Middle frontal gyrus (tissue), 1 donor: ENCODE measurements around the gene GEMIN7.

ENCODE experiments used
- DNase-seq: peaks from one replicate; pipeline ENCODE4 v3.0.0-alpha.2; 2015; ENCODE audit warnings: low spot score; ENCODE audit errors: extremely low spot score

GEMIN7 gene

GRCh38 chr19:45086480-45086879, 7.4 kb downstream of the GEMIN7 start:
- no peak for DNase-seq

GRCh38 chr19:45087531-45087930, 8.5 kb downstream of the GEMIN7 start:
- no peak for DNase-seq

DNA sequence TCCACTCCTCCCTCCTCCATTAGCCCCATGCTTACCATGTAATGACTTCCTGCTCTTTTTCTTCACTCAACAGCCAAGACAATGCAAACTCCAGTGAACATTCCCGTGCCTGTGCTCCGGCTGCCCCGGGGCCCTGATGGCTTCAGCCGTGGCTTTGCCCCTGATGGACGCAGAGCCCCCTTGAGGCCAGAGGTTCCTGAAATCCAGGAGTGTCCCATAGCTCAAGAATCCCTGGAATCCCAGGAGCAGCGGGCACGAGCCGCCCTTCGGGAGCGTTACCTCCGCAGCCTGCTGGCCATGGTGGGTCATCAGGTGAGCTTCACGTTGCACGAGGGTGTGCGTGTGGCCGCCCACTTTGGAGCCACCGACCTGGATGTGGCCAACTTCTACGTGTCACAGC, 11.0 kb downstream of the GEMIN7 start:
- DNase-seq, result no peak

DNA sequence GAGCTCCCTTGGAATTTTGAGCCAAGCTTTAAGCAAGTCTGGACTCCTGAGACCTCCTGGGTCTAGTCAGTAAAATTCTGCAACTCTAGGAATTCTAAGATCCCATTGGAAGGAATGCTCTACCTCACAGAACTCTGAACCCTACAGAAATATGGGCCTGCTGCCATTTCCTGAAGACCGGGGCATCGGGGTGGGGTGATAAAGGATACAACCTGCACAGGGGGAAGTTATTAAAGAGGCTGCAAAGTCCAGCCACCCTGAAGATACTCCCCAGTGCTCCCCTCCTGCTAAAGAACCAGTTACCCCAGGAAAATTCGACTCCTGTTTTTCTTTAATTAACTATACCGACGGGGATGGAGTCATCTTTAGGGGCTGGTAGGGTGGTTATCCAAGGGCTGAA, 11.5 kb downstream of the GEMIN7 start:
- no peak for DNase-seq

DNA sequence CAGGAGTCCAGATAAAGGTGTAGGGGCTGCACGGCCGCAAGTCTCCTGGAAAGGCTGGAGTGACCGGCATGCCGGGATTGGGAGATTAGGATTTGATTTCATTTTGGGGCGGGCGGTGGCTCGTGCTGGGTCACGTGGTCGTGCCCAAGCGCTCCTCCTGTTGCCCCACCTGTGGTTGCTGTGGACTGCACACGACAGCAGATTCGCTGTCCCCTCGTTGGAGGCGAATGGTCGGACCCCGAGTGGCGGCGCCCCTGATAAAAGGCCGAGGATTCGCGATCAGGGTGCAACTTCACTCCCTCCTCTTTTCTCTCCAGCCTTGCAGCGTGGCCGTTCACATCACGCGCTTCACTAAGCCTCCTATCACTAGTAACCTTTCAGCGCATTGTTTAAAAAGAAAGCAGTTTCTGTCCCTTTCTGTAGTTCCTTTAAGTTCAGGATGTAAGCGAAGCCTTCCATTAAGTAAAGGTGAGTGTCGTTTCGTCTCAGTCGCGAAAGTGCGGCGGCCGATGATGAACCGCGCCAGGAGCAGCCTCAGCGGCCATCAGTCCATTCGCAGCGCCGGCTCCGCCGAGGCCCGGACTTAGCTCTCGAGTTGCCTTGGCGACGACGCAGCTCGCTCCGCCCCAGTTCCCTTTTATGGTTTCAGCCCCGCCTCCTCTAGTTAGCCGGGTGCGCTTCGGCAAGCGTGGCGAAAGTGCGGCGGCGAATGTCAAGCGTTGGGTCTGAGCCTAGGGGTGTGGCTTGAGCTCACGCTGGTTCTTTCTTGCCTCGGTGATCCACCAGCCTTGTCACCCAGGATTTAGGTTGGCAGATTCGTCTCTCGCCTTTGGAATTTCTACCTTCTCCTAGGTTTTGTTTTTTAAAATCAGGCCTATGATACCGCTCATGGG, 12.2 kb downstream of the GEMIN7 start:
- DNase-seq, result peak; percentile 99

GRCh38 chr19:45092747-45093678, 14.0 kb downstream of the GEMIN7 start, which contains the start of gene PPP1R37:
PPP1R37 (plus strand) TSS chr19:45093179; CDS start chr19:45093326, 147 bp downstream.
- peak; percentile 84 for DNase-seq

GRCh38 chr19:45094137-45094536, 15.1 kb downstream of the GEMIN7 start:
- no peak for DNase-seq

GRCh38 chr19:45094707-45095106, 15.6 kb downstream of the GEMIN7 start:
- no peak for DNase-seq

- DNase-seq, result no peak
Observed at GRCh38 chr19:45095496-45096413, 16.7 kb downstream of the GEMIN7 start.

GRCh38 chr19:45096700-45097099, 17.6 kb downstream of the GEMIN7 start:
- no peak for DNase-seq

- DNase-seq, result no peak
Observed at GRCh38 chr19:45097450-45097775, 18.4 kb downstream of the GEMIN7 start.

DNA sequence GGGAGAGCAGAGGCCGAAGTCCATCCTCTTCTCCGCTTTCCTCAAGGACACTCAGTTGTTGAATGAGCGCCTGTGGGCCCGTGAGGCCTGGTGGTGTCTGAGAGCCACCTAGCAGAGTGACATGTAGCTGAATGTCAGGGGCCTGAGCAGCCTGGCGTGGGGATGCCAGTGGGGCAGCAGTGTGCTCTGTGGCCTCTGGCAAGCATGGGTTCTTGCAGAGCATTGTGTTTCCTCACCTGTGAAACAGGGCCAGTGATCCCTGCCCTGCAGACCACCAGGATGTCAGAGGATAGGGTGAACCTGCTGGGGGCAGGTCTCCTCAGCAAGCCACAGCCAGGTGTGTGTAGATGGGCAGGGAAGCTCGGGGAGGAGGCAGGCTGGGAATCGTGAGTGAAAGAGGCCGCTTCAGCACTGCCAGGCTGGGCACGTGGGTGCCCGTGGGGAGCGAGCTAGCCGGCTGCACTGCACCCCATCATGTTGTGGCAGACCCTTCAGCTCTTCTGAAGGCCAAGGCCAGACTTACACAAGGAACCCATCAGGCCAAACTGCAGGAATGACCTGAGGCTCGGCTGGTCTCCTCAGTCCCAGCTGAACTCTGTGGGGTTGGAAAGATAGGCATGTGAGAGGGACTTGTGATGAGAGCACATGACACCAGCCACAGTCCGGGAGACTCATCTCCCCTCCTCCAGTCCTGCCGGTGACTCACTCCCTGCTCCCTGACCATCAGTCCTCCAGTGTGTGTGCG, 18.9 kb downstream of the GEMIN7 start:
- no peak for DNase-seq

DNA sequence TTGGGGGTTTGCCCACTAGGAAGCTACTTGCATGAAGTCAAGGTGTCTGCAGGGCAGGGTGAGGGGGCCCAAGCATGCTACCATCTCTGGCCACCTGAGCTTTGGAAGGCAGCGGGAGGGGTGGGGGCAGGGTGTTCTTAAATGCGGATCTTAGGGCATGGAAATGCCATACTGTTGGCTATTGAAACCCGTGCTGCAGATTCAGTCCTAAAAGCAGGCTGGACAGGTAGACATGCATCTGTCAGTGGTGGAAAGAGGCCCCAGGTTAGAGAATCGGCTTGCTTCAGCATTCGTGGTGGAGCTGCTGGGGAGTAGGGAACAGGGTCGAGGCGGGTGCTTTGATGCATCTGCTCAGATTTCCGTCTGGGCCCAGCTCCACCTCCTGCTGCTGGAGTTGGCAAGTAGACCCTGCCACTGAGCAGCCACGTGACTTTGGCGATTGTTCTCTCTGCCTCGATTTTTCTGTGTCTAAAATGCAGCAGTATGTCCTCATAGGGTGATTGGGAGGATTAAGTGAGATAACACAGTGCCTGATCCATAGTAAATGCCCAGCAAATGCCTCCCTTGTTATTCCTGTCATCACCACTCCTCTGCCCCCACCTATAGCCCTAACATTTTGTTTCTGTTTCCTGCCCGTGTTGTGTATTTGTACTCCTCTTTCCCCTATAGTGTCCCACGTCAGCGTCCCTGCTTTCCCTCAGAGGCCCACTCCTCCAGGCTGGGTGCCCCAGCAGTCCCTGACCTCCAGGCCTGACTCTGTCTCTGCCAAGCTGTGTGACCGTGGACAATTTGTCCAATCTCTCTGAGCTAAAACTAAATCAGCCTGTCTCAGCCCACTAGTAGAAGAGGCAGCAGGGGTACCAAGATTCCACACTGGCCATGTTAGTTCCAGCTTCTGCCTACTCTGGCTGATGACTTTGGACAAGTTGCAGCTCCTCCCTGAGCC, 19.7 kb downstream of the GEMIN7 start:
- DNase-seq, result peak; percentile 82

GRCh38 chr19:45099467-45100191, 20.6 kb downstream of the GEMIN7 start:
- DNase-seq, result no peak

- DNase-seq, result no peak
Observed at GRCh38 chr19:45100201-45100600, 21.1 kb downstream of the GEMIN7 start.

- DNase-seq, result no peak
Observed at GRCh38 chr19:45100846-45101252, 21.8 kb downstream of the GEMIN7 start.

GRCh38 chr19:45101806-45102205, 22.7 kb downstream of the GEMIN7 start:
- no peak for DNase-seq

DNA sequence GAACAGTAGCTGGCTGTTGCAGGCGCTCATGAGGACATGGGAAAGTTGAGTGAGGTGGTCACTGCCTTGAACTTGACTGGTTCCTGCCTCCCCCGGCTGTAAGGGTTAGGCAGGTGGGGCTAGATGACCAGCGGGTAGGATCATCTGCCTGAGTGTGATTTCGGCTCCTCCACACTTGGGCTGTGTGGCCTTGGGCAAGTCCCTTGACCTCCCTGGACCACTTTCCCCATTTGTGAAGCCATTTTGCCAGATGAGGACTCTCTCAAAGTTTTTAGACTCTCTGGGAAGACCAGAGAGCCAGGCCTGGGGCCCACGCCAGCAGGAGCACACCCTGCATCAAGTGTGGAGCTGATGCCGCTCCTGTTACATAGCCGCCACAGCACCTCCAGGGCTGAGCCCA, 23.4 kb downstream of the GEMIN7 start:
- no peak for DNase-seq

DNA sequence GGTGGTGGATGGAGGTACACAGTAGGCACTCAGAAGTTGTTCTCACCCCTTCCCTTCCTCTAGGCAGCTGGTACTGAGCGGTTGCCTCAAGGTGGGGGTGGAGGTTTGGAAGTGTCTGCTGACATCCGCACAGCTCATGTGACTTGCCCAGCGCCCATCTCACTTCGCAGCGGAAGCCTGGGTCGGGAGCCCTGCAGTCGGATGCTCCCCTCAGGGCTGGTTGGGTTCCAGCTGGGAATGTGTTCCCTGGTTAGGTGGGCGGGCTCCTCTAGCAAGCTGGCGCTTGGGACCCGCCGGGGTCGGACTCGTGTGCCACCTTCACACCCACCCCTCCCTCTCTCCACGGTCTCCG, 24.1 kb downstream of the GEMIN7 start:
- DNase-seq, result peak; percentile 47
